Right ventricle myocardium inferior (tissue), 1 donor: ENCODE data around the gene DDX10. TPM values are rescaled to one million over a fixed set of nuclear protein-coding genes. Genes with fewer than 3 reads are reported as not detected.
"Not testable (repeated sequence)": the region's sequence is repeated elsewhere in the genome, so short reads cannot be mapped to it uniquely, and the experiment has no call there.

Source experiments
- ATAC-seq: fragments of 200-7000 bp; cut with Tn5 transposase; one replicate; pipeline ENCODE4 v1.9.1; 2020; ENCODE audit warnings: mild to moderate bottlenecking, moderate library complexity
- DNase-seq: peaks from one replicate; pipeline ENCODE4 v3.0.0; 2021; ENCODE audit errors: missing footprints
- intact Hi-C: fragments of 100-400 bp; cut with DNase I; formaldehyde crosslinking; loops from one replicate; pipeline ENCODE4 v1.11.0; 2022
- total RNA-seq: library from RNA; stranded (reverse); fragmentation: NEBNext Ultra II Directional; extraction: Animal tissue kit (Norgen Biotek cat#: 25700); gene quantifications from one replicate; pipeline ENCODE4 v1.2.1, GENCODE V29; 2021
- donor health status: DM: no; HTN: yes; CAD: no; lungs with severe emphysema.

The DDX10 gene
- total RNA-seq, 1 donor from 2014 or later: 12.2 TPM

GRCh38 chr11:108743851-108744250 is 79.0 kb downstream of the DDX10 start:
- intact Hi-C loops: no loop called here
- DNase-seq (no peak), ATAC-seq (no peak)

- DNase-seq (no peak), ATAC-seq (no peak)
- intact Hi-C loops: no loop called here
Measured at GRCh38 chr11:108748968-108749367, 84.1 kb downstream of the DDX10 start.

GRCh38 chr11:108751444-108751843 is 86.6 kb downstream of the DDX10 start:
- DNase-seq (no peak), ATAC-seq (no peak)
- intact Hi-C loops: no loop called here

GRCh38 chr11:108752297-108752751 is 87.5 kb downstream of the DDX10 start:
- no peak for DNase-seq
- no peak for ATAC-seq
- intact Hi-C loops: no loop called here

- intact Hi-C loops: no loop called here
- ATAC-seq (peak; percentile 84), DNase-seq (no peak)
Measured at GRCh38 chr11:108754901-108755625, 90.2 kb downstream of the DDX10 start.

GRCh38 chr11:108757630-108758029 is 92.8 kb downstream of the DDX10 start:
- ATAC-seq (no peak), DNase-seq (no peak)
- intact Hi-C loops: no loop called here

- intact Hi-C loops: no loop called here
- ATAC-seq: no peak
Measured at GRCh38 chr11:108758458-108758857, 93.6 kb downstream of the DDX10 start.

GRCh38 chr11:108766596-108767173 is 101.8 kb downstream of the DDX10 start:
- DNase-seq (no peak), ATAC-seq (no peak)
- intact Hi-C loops: no loop called here

More at GRCh38 chr11:108758458-108758857, 93.6 kb downstream of the DDX10 start:
- no peak for DNase-seq

- ATAC-seq: no peak
- intact Hi-C loops: no loop called here
Measured at GRCh38 chr11:108768370-108768769, 103.5 kb downstream of the DDX10 start.

GRCh38 chr11:108768964-108769363 is 104.1 kb downstream of the DDX10 start:
- intact Hi-C loops: no loop called here
- ATAC-seq (no peak), DNase-seq (no peak)

More at GRCh38 chr11:108768370-108768769, 103.5 kb downstream of the DDX10 start:
- DNase-seq: no peak

- intact Hi-C loops: no loop called here
- DNase-seq (no peak), ATAC-seq (no peak)
Measured at GRCh38 chr11:108774037-108774730, 109.3 kb downstream of the DDX10 start.

- intact Hi-C loops: no loop called here
- DNase-seq: no peak
- ATAC-seq: no peak
Measured at GRCh38 chr11:108775324-108775723, 110.5 kb downstream of the DDX10 start.

GRCh38 chr11:108779147-108779546 is 114.3 kb downstream of the DDX10 start:
- ATAC-seq, DNase-seq, intact Hi-C loops: not testable (repeated sequence)

GRCh38 chr11:108780119-108780518 is 115.2 kb downstream of the DDX10 start:
- ATAC-seq (no peak), DNase-seq (no peak)
- intact Hi-C loops: no loop called here

- DNase-seq: no peak
Measured at GRCh38 chr11:108781946-108782345, 117.1 kb downstream of the DDX10 start.

GRCh38 chr11:108786281-108786990 is 121.6 kb downstream of the DDX10 start:
- intact Hi-C loops: no loop called here
- DNase-seq (no peak), ATAC-seq (no peak)

More at GRCh38 chr11:108781946-108782345, 117.1 kb downstream of the DDX10 start:
- ATAC-seq: no peak
- intact Hi-C loops: no loop called here

GRCh38 chr11:108787105-108787504 is 122.2 kb downstream of the DDX10 start:
- ATAC-seq: no peak
- no peak for DNase-seq
- intact Hi-C loops: no loop called here

GRCh38 chr11:108788565-108789199 is 123.8 kb downstream of the DDX10 start:
- no peak for ATAC-seq
- intact Hi-C loops: no loop called here
- peak; percentile 30 for DNase-seq
